ENCODE results near the gene COQ10B. TPM values are rescaled to one million over a fixed set of nuclear protein-coding genes. Genes with fewer than 3 reads are reported as not detected.

Gene COQ10B
- total and polyA plus RNA-seq, 2 of the 4 experiments (the other 2 are of a cell fraction), result 9.5 to 28.7 TPM

GRCh38 chr2:197513915-197514314 lies 60.6 kb downstream of the COQ10B start:
- Histone ChIP-seq H2BK5ac (ENCODE audit: low read depth, low read length, poor library complexity, severe bottlenecking) (no peak overlapping the region), H3K79me1 (ENCODE audit: low read depth in 1 of 2, low read length in 2 of 2) (0 out of 4 replicates have a peak, but pooled peaks cover 0 to 8% of the 10 kb centered on the region in 2 experiments), H3K56ac (ENCODE audit: extremely low read depth, insufficient read depth, low read length) (no peak overlapping the region), H3K4me3 (ENCODE audit: insufficient read depth, low read depth, low read length) (no peak overlapping the region), H3K27me3 (ENCODE audit: control insufficient read depth, insufficient read depth, low read length) (no peaks in the 10 kb centered on the region), H3K23ac (ENCODE audit: low read depth, low read length) (no peak overlapping the region), H3K9me1 (ENCODE audit: insufficient read depth, low read length) (0 out of 2 replicates have a peak, but pooled peaks cover 3% of the 10 kb centered on the region), H2BK15ac (ENCODE audit: low read depth, low read length) (no peak overlapping the region), H3K9me3 (ENCODE audit: control insufficient read depth, insufficient read depth, low read length) (no peaks in the 10 kb centered on the region), H4K91ac (ENCODE audit: insufficient read depth, low read depth, low read length) (no peak overlapping the region), H3K14ac (replicated peaks; ENCODE audit: low read depth, low read length) (no peak overlapping the region), H3K36me3 (ENCODE audit: control insufficient read depth, insufficient read depth, low read length) (no peaks in the 10 kb centered on the region), H4K20me1 (ENCODE audit: insufficient read depth, low read length) (no peaks in the 10 kb centered on the region), H2AFZ (replicated peaks; ENCODE audit: low read length, poor library complexity) (no peak overlapping the region), H4K8ac (ENCODE audit: low read depth in 2 of 2, low read length in 2 of 2) (no peak overlapping the region), H3K27ac (ENCODE audit: insufficient read depth, low read length) (no peak overlapping the region), H3K4me1 (ENCODE audit: control insufficient read depth, insufficient read depth, low read length) (peaks cover 4% of the 10 kb centered on the region; the same call in 1 of the 2 replicates), H3K4me2 (ENCODE audit: low read depth, low read length) (no peak overlapping the region), H3K18ac (ENCODE audit: low read depth, low read length) (no peak overlapping the region), H2BK120ac (ENCODE audit: low read depth, low read length) (no peak overlapping the region), H4K5ac (ENCODE audit: low read depth, low read length) (no peak overlapping the region), H3K9ac (ENCODE audit: low read depth, low read length) (no peak overlapping the region), H2BK20ac (ENCODE audit: low read depth, low read length) (no peak overlapping the region), H2AK9ac (replicated peaks; ENCODE audit: low read depth, low read length, poor library complexity) (no peak overlapping the region), H2AK5ac (ENCODE audit: low read depth, low read length) (no peak overlapping the region), H3K4ac (ENCODE audit: low read depth, low read length) (no peak overlapping the region)
- 100% methylated on average over 2 of the region's 5 CpGs; no CpG with 5 or more reads in 1 of the 2 experiments for WGBS, 2 experiments (ENCODE audit: extremely low coverage in 2 of 2, insufficient read length in 1 of 2)
- no TSS peak for BruUV-seq (replicated peaks)
- POLR2A ChIA-PET (ENCODE audit: unreplicated experiment), result no interaction called here
- CTCF ChIA-PET, result no interaction called here
- dilution Hi-C loops (cut with HindIII; ENCODE audit: low sequenced_read_pairs, unreplicated experiment) (no loop called here), in situ Hi-C loops (cut with MboI; ENCODE audit: low sequenced_read_pairs) (loop anchor here (10.0 kb wide), 1 partner anchor 191 kb away; the partner anchor contains the start of gene MARS2), intact Hi-C loops (cut with micrococcal nuclease) (no loop called here)
- DNase-seq (no peak), ATAC-seq (ENCODE audit: low read depth) (no peak)
- no peak for TF ChIP-seq ELK1 (IDR thresholded peaks at IDR 0.05; ENCODE audit: borderline replicate concordance, low read depth, low read length)
- TF ChIP-seq MXI1 (IDR thresholded peaks at IDR 0.05; ENCODE audit: borderline replicate concordance, low read depth, low read length), result no peak
- no peak for TF ChIP-seq RAD21 (IDR thresholded peaks at IDR 0.05; ENCODE audit: low read length)
- TF ChIP-seq RFX5 (IDR thresholded peaks at IDR 0.05; ENCODE audit: low read depth, low read length), result no peak
- TF ChIP-seq NFE2L2 (IDR thresholded peaks at IDR 0.05; ENCODE audit: low read depth, low read length), result no peak
- no peak for TF ChIP-seq BHLHE40 (IDR thresholded peaks at IDR 0.05; ENCODE audit: low read depth, low read length)
- TF ChIP-seq CHD1 (IDR thresholded peaks at IDR 0.05; ENCODE audit: low read depth, low read length), result no peak
- no peak for TF ChIP-seq CEBPB (IDR thresholded peaks at IDR 0.05; ENCODE audit: low read depth, low read length)
- TF ChIP-seq MAFK (IDR thresholded peaks at IDR 0.05; ENCODE audit: low read depth, low read length), result no peak
- TF ChIP-seq USF2 (IDR thresholded peaks at IDR 0.05; ENCODE audit: low read depth, low read length), result no peak

All from IMR-90 (cell line).